Trophoblast cell (in vitro differentiated cells and primary cell): ENCODE data around the gene RNF152.

Source experiments
- DNase-seq, 2 donors: peaks; one replicate each; pipeline ENCODE4 v3.0.0-alpha.2; 2016
- H2AFZ ChIP-seq: 2 replicates; pipeline ENCODE4 v1.6.1; 2013; ENCODE audit warnings: low read length, moderate library complexity, mild to moderate bottlenecking; ENCODE audit not compliant: insufficient read depth, poor library complexity
- H2AK5ac ChIP-seq: 2 replicates; pipeline ENCODE4 v1.6.1; 2013; ENCODE audit warnings: mild to moderate bottlenecking, low read length
- H2BK120ac ChIP-seq: 2 replicates; pipeline ENCODE4 v1.6.1; 2013; ENCODE audit warnings: low read length, mild to moderate bottlenecking, moderate library complexity; ENCODE audit not compliant: insufficient read depth, poor library complexity
- H2BK12ac ChIP-seq: 2 replicates; pipeline ENCODE4 v1.6.1; 2013; ENCODE audit warnings: mild to moderate bottlenecking, low read length, moderate library complexity
- H2BK5ac ChIP-seq: 2 replicates; pipeline ENCODE4 v1.6.1; 2013; ENCODE audit warnings: low read length, low read depth, moderate library complexity, mild to moderate bottlenecking; ENCODE audit not compliant: poor library complexity
- H3K14ac ChIP-seq: 2 replicates; pipeline ENCODE4 v1.6.1; 2013; ENCODE audit warnings: mild to moderate bottlenecking, low read length
- H3K18ac ChIP-seq: 2 replicates; pipeline ENCODE4 v1.6.1; 2013; ENCODE audit warnings: mild to moderate bottlenecking, low read length
- H3K23ac ChIP-seq: 2 replicates; pipeline ENCODE4 v1.6.1; 2013; ENCODE audit warnings: low read length
- H3K27ac ChIP-seq: 2 replicates; pipeline ENCODE4 v1.5.1; 2013; ENCODE audit warnings: low read depth, mild to moderate bottlenecking, inconsistent platforms, low read length, moderate library complexity
- H3K27me3 ChIP-seq: 2 replicates; pipeline ENCODE4 v1.6.1; 2013; ENCODE audit warnings: inconsistent platforms, mild to moderate bottlenecking, low read length, moderate library complexity; ENCODE audit not compliant: insufficient read depth
- H3K36me3 ChIP-seq, 2 experiments: 1 replicate in 1 of 2; 2 replicates in 1 of 2; pipeline ENCODE4 v1.6.1; 2013; ENCODE audit warnings: low read length in 2 of 2, mild to moderate bottlenecking in 2 of 2, moderate library complexity in 1 of 2; ENCODE audit not compliant: insufficient read depth in 2 of 2, control insufficient read depth in 1 of 2
- H3K4ac ChIP-seq: 2 replicates; pipeline ENCODE4 v1.6.1; 2013; ENCODE audit warnings: low read depth, mild to moderate bottlenecking, low read length, moderate library complexity
- H3K4me1 ChIP-seq, 2 experiments: 1 replicate in 1 of 2; 2 replicates in 1 of 2; pipeline ENCODE4 v1.6.1; 2013; ENCODE audit warnings: low read length in 2 of 2, mild to moderate bottlenecking in 2 of 2, moderate library complexity in 1 of 2; ENCODE audit not compliant: insufficient read depth in 2 of 2, control insufficient read depth in 1 of 2
- H3K4me2 ChIP-seq: 2 replicates; pipeline ENCODE4 v1.6.1; 2013; ENCODE audit warnings: inconsistent platforms, mild to moderate bottlenecking, low read length, moderate library complexity
- H3K4me3 ChIP-seq: 2 replicates; pipeline ENCODE4 v1.5.1; 2013; ENCODE audit warnings: mild to moderate bottlenecking, low read depth, low read length, inconsistent platforms
- H3K79me1 ChIP-seq: one replicate; pipeline ENCODE4 v1.6.1; 2013; ENCODE audit warnings: low read length
- H3K79me2 ChIP-seq: 2 replicates; pipeline ENCODE4 v1.6.1; 2013; ENCODE audit warnings: low read length, mild to moderate bottlenecking; ENCODE audit not compliant: control insufficient read depth, insufficient read depth, poor library complexity
- H3K9ac ChIP-seq: 2 replicates; pipeline ENCODE4 v1.6.1; 2013; ENCODE audit warnings: mild to moderate bottlenecking, low read length
- H3K9me3 ChIP-seq: 2 replicates; pipeline ENCODE4 v1.6.1; 2013; ENCODE audit warnings: low read depth, mild to moderate bottlenecking, control low read depth, inconsistent platforms, low read length; ENCODE audit not compliant: insufficient read depth
- H4K12ac ChIP-seq: 2 replicates; pipeline ENCODE4 v1.6.1; 2013; ENCODE audit warnings: low read depth, mild to moderate bottlenecking, low read length, moderate library complexity
- H4K8ac ChIP-seq: 2 replicates; pipeline ENCODE4 v1.6.1; 2013; ENCODE audit warnings: low read depth, mild to moderate bottlenecking, low read length, moderate library complexity
- H4K91ac ChIP-seq: one replicate; pipeline ENCODE4 v1.6.1; 2013; ENCODE audit warnings: low read depth, mild to moderate bottlenecking, low read length, moderate library complexity
- WGBS: extraction: QIAGEN DNeasy Blood & Tissue Kit; methylation state at CpG from one replicate; pipeline ENCODE4 v1.1.7; 2013; ENCODE audit warnings: missing lambda C conversion rate; ENCODE audit not compliant: insufficient read length, insufficient coverage; ENCODE audit errors: extremely low coverage; 5-methylcytosine and 5-hydroxymethylcytosine counted together

RNF152 gene

DNA sequence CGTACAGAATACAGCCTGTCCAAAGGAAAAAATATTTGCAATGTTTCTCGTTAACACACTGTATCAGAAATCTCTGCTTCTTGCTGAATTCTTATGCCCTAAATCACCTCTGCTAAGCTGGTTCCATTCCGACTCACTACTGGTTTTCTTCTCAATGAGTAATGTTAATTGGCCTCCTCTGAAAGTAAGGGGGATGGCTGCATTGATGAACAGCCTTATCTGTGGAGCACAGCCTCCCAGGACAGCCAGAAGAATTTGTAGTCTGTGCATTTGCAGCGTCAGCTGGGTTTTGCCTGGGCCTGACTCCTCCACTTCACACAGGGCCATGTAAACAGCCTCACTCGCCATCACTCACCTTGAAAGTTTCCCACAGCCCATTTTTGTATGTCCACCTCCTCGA lies 127.7 kb downstream of the RNF152 start:
- no CpG with 5 or more reads among the region's 6 CpGs for WGBS

DNA sequence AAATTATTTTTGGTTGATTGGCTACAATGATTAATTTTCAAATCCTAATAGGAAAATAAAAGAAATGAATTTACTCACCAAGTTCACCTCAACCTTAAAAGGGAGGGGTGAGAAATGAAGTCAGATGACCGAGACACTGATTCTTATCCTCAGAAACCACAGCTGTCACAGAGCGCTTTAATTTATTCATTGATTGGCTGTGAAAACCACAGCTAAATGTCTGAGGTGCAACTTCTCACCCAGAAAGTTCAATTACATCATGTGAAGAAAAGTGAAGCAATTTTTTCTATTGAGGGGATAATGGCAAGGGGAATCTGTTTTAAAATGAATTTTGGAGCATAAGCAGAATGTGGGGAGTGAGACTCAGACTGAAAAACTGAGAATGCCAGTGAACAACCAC lies 128.4 kb downstream of the RNF152 start:
- no peak overlapping the region for H2BK5ac ChIP-seq
- no CpG with 5 or more reads among the region's 2 CpGs for WGBS

More for the DNA sequence above, 127.7 kb downstream of the RNF152 start:
- H4K8ac ChIP-seq, result peak overlapping the region; percentile 58
- H2AFZ ChIP-seq, result peak overlapping the region; percentile 68
- H3K4me2 ChIP-seq, result peak overlapping the region; percentile 35
- H3K9ac ChIP-seq, result no peak overlapping the region
- H3K14ac ChIP-seq, result no peak overlapping the region
- no peak overlapping the region for H3K23ac ChIP-seq
- no peaks in the 10 kb centered on the region for H3K36me3 ChIP-seq
- H3K4ac ChIP-seq, result no peak overlapping the region
- no peak overlapping the region for H2AK5ac ChIP-seq
- peak overlapping the region; percentile 90 for H2BK120ac ChIP-seq
- peak overlapping the region; percentile 90 for H3K27ac ChIP-seq
- H3K9me3 ChIP-seq, result no peaks in the 10 kb centered on the region
- peaks cover 0 to 3% of the 10 kb centered on the region in 2 experiments for H3K4me1 ChIP-seq
- no peak overlapping the region for H2BK12ac ChIP-seq
- H4K91ac ChIP-seq, result peak overlapping the region; percentile 94
- peak overlapping the region; percentile 67 for H2BK5ac ChIP-seq
- H3K79me1 ChIP-seq, result peaks cover 9% of the 10 kb centered on the region
- DNase-seq, result peak; percentile 33 to 54
- H3K79me2 ChIP-seq, result no peaks in the 10 kb centered on the region
- peak overlapping the region; percentile 24 for H4K12ac ChIP-seq
- no peak overlapping the region for H3K4me3 ChIP-seq
- no peak overlapping the region for H3K18ac ChIP-seq
- H3K27me3 ChIP-seq, result no peaks in the 10 kb centered on the region

DNA sequence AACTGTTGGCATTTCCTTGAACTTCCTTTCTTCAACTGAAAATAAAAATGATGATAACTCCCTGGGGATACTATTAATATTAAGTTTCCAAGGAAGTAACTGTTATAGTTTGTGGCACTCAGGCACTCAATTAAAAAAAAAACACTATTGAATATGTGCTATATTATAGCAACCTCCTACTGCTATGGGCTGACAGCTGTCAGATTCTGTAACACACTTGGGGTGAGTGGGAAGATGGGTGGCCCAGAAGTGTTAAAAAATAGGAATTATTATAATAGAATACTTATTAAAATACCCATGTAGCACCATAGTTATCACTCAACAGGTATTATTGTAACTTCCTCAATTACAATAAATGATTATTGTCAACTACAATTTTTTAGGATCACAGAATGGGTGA lies 130.9 kb downstream of the RNF152 start:
- no peaks in the 10 kb centered on the region for H3K79me2 ChIP-seq
- H3K9me3 ChIP-seq, result no peaks in the 10 kb centered on the region
- no peak overlapping the region for H3K23ac ChIP-seq
- H3K27me3 ChIP-seq, result no peaks in the 10 kb centered on the region
- H2BK120ac ChIP-seq, result no peak overlapping the region
- peaks cover 0 to 3% of the 10 kb centered on the region in 2 experiments for H3K4me1 ChIP-seq
- H3K4ac ChIP-seq, result no peak overlapping the region
- H3K27ac ChIP-seq, result no peak overlapping the region
- no peak overlapping the region for H3K9ac ChIP-seq
- no peak overlapping the region for H4K91ac ChIP-seq
- H2AK5ac ChIP-seq, result no peak overlapping the region
- H3K36me3 ChIP-seq, result no peaks in the 10 kb centered on the region
- H3K18ac ChIP-seq, result no peak overlapping the region
- peaks cover 9% of the 10 kb centered on the region for H3K79me1 ChIP-seq
- no peak overlapping the region for H4K8ac ChIP-seq
- no peak overlapping the region for H3K14ac ChIP-seq
- no peak overlapping the region for H2BK12ac ChIP-seq
- H4K12ac ChIP-seq, result no peak overlapping the region
- H3K4me2 ChIP-seq, result no peak overlapping the region
- no peak overlapping the region for H2AFZ ChIP-seq
- no peak overlapping the region for H2BK5ac ChIP-seq
- no peak for DNase-seq
- no peak overlapping the region for H3K4me3 ChIP-seq

More for the DNA sequence above, 128.4 kb downstream of the RNF152 start:
- DNase-seq, result no peak
- Histone ChIP-seq H4K91ac (no peak overlapping the region), H2AFZ (no peak overlapping the region), H3K4me3 (no peak overlapping the region), H3K9me3 (no peaks in the 10 kb centered on the region), H3K4me2 (no peak overlapping the region), H3K79me2 (no peaks in the 10 kb centered on the region), H3K4me1 (peaks cover 0 to 3% of the 10 kb centered on the region in 2 experiments), H3K4ac (no peak overlapping the region), H3K79me1 (peaks cover 9% of the 10 kb centered on the region), H2BK12ac (peak overlapping the region; percentile 60), H3K27me3 (no peaks in the 10 kb centered on the region), H2AK5ac (no peak overlapping the region), H3K27ac (peak overlapping the region; percentile 76), H3K36me3 (no peaks in the 10 kb centered on the region), H3K9ac (no peak overlapping the region), H3K14ac (no peak overlapping the region), H3K23ac (no peak overlapping the region), H4K8ac (no peak overlapping the region), H4K12ac (no peak overlapping the region), H3K18ac (no peak overlapping the region), H2BK120ac (no peak overlapping the region)
